Heart left ventricle (tissue), 13 donors: ENCODE results near the gene PPRC1.

Source experiments
- CTCF ChIP-seq, 12 donors: fragments of 200-600 bp; sonication (generic) in 4 of 12; IDR thresholded peaks; one replicate each; pipeline versions ENCODE4 v1.5.0 to v1.8.0; 2018 to 2022; ENCODE audit warnings: antibody characterized with exemption in 12 of 12, mild to moderate bottlenecking in 5 of 12
- POLR2A ChIP-seq, 2 donors: fragments of 450-650 bp; IDR thresholded peaks; one replicate each; pipeline ENCODE4 v1.6.1; 2017; ENCODE audit warnings: antibody characterized with exemption in 2 of 2, mild to moderate bottlenecking in 2 of 2, moderate library complexity in 2 of 2
- donor health status: ischemic (EF 13 %, LVEDD 7.1; RV severe dilation, severe dysfunction).
- donor health status: DM: no; HTN: yes; CAD: no.
- donor health status: DM: no; HTN: no; CAD: no.
- donor health status: ischemic (EF 25% LVEDD 6.9; RV normal size, moderate dysfunction).
- donor health status: ischemic (EF 25% LVEDD 5.7; RV mildly dilated, moderate dysfunction).
- donor health status: ischemic (EF 35%, LVEDD 5.7; RV mildly dilated, moderate dysfunction).
- donor health status: nonischemic (EF 11% LVEDD 7.7; RV severe dilation, severe dysfunction).
- donor health status: DM: yes; HTN: yes; CAD: no.
- donor health status: PGD.
- donor health status: ischemic (EF 29% LVEDD 5.4; RV normal size, mild dysfunction).
- donor health status: nonischemic (EF 23%, LVEDD 6.1; RV moderate dilation, normal function).

DNA sequence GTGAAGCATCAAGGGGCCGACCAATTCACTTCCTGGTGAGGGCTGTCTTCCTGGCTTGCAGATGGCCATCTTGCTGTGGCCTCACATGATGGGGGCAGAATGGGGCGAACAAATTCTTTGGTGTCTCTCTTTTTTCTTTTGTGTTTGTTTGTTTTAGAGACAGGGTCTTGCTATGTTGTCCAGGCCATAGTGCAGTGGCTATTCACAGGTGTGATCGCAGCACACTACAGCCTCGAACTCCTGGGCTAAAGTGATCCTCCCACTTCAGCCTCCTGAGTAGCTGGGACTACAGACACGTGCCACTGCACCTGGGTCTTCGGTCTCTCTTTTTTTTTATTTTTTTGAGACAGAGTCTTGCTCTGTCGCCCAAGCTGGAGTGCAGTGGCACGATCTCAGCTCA, 39.4 kb downstream of the PPRC1 start:
- TF ChIP-seq CTCF (IDR thresholded peaks at IDR 0.05) (no peak), POLR2A (IDR thresholded peaks at IDR 0.05) (no peak)
